AG09309 (cell line): ENCODE measurements around the gene TTLL4.
A peak's percentile ranks its signal among the peaks of the same experiment; 100 is the strongest.

Experiments used
- DNase-seq: peaks from one replicate; pipeline ENCODE4 v3.0.0-alpha.2; 2010; ENCODE audit warnings: low read depth
- H3K4me3 ChIP-seq: 2 replicates; pipeline ENCODE4 v1.5.1; 2011; ENCODE audit warnings: mild to moderate bottlenecking, low read depth, low read length, moderate library complexity; ENCODE audit not compliant: control insufficient read depth
- TF ChIP-seq, protein P1 (sequence below): IDR thresholded peaks from 2 replicates; pipeline ENCODE4 v1.5.1; 2011; ENCODE audit warnings: mild to moderate bottlenecking, low read depth, low read length, inconsistent platforms; ENCODE audit not compliant: insufficient read depth, control insufficient read depth; ENCODE audit errors: missing control alignments

Gene TTLL4

DNA sequence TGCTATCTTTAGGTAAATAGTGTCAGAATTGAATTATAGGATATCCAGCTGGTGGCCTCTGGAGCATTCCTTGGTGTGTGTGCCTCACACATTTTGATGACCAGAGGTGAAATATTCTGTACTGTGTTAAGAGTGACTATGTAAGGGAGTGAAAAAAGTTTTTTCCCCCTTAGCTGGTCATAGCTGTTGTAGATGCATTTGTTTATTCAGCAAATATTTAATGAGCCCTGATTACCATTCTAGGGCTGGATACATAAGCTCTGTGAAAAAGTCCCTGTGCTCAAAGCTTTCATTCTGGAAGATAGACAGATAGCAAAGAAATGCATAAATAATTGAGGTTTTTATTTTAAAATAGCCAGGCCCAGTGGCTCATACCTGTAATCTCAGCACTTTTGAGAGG, 10.9 kb downstream of the TTLL4 start:
- TF ChIP-seq, protein P1, sequence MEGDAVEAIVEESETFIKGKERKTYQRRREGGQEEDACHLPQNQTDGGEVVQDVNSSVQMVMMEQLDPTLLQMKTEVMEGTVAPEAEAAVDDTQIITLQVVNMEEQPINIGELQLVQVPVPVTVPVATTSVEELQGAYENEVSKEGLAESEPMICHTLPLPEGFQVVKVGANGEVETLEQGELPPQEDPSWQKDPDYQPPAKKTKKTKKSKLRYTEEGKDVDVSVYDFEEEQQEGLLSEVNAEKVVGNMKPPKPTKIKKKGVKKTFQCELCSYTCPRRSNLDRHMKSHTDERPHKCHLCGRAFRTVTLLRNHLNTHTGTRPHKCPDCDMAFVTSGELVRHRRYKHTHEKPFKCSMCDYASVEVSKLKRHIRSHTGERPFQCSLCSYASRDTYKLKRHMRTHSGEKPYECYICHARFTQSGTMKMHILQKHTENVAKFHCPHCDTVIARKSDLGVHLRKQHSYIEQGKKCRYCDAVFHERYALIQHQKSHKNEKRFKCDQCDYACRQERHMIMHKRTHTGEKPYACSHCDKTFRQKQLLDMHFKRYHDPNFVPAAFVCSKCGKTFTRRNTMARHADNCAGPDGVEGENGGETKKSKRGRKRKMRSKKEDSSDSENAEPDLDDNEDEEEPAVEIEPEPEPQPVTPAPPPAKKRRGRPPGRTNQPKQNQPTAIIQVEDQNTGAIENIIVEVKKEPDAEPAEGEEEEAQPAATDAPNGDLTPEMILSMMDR, result no peak
- no peak for DNase-seq
- H3K4me3 ChIP-seq, result no peak overlapping the region

DNA sequence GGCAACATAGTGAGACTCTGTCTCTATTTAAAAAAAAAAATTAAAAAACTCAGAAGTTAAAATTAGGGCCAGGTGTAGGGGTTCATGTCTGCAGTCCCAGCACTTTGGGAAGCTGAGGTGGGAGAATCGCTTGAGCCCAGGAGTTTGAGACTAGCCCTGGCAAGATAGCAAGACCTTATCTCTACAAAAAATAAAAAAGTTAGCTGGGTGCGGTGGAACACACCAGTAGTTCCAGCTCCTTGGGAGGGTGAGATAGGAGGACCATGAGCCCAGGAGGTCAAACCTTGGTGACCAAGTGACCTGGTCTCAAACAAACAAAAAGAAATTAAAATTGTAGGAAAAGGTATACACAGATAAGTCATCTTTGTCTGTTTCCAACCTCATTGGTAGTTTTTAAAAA, 11.3 kb downstream of the TTLL4 start:
- TF ChIP-seq, protein P1, result no peak
- DNase-seq, result no peak
- no peak overlapping the region for H3K4me3 ChIP-seq

DNA sequence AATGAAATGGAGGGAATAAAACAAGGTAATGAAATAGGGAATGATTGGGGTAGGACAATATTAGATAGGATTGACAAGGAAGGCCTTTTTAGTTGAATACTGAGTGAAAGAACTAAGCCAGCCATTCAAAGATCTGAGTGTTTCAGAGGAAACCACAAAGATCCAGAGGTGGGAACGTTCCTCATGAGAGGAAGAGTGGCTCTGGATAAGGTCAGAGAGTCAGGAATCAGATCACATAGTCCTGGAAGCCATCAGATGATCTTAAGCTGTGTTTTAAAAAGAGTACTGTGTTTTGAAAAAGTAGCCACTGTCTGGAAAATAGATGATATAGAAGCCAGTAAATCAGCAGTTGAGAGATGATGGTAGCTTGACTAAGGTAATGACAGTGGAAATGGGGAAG, 11.8 kb downstream of the TTLL4 start:
- DNase-seq, result no peak
- TF ChIP-seq, protein P1, result no peak
- H3K4me3 ChIP-seq, result no peak overlapping the region

DNA sequence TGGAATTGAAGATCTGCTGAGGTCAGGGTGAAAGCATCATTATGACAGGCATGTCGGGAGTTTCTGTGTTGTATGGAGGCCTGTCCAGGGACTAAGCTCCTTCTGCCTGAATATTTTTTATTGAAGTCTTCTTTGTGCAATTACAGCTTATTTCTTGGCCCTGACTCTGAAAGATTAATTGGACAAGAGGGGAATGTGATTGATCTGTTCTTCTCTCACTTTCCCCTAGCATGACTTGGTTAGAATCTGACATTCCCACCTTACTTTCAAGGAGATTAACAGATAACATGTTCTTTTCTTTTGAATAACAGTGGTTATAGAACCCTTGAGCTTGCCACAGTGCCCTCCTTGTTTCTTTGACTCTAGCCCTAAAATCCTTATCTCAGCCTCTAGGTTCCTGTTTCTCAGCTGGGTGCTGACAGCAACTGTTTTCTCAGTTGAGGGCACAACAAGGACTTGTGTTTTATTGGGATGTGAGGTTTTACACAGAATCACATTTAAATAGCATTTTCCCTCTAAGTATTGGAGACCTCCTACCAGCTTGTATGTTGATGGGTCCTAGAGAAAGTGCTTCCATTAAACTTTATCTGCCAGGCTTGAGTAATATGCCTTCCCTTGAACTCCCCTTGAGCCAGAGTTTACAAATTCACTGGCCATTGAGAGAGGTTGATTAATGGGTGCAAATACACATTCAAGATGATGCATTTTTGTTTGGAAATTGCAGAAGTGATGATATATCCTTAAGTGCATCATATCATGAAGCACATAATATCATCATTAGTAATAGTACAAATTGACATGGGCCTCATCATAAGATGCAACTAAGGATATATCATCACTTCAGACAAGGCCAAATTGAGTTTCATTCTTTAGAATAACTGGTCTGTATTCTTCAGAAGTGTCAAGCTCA, 12.5 kb downstream of the TTLL4 start:
- no peak overlapping the region for H3K4me3 ChIP-seq
- DNase-seq, result no peak
- TF ChIP-seq, protein P1, result no peak

DNA sequence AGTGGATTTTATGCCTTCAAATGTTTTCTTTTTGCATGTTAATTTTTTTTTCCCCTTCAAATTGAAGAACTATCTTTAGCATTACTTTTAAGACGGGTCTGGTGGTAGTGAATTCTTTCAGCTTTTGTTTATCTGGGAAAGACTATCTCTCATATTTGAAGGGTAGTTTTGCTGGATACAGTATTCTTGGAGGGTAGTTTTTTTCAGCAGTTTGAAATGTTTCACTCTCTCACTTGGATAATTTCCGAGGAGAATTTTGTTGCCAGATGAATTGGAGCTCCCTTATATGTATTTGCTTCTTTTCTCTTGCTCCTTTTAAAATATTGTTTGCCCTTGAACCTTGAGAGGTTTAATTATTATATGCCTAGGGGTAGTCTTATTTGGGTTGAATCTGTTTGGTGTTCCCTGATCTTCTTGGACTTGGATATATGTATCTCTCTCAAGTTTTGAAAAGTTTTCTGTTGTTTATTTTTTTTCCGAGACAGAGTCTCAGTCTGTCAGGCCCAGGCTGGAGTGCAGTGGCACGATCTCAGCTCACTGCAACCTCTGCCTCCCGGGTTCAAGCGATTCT, 15.5 kb downstream of the TTLL4 start:
- DNase-seq, result no peak
- H3K4me3 ChIP-seq, result no peak overlapping the region
- TF ChIP-seq, protein P1, result no peak

DNA sequence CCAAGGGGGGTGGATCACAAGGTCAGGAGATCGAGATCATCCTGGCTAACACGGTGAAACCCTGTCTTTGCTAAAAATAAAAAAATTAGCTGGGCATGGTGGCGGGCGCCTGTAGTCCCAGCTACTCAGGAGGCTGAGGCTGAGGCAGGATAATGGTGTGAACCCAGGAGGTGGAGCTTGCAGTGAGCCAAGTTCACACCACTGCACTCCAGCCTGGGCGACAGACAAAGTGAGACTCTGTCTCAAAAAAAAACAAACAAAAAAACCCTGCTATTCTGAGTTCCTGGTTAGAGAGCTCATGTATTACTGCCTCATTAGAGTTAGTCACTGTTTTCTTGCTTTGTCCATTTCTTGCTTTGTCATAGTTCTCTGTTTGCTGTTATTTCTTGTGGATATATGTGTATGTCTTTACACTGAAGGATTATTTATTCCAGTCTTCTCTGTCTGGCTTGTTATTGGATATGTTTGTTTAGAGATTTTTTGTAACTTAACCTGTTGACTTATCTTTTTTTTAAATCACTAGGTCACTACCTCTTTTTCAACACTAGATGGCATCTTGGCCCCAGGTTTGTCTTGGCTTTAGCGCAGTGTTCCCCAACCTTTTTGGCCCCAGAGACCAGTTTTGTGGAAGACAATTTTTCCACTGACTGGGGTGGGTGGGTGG, 17.0 kb downstream of the TTLL4 start:
- TF ChIP-seq, protein P1, result peak; percentile 45
- DNase-seq, result no peak
- H3K4me3 ChIP-seq, result no peak overlapping the region
